ENCODE data around the gene SRD5A1. TPM values are rescaled to one million over a fixed set of nuclear protein-coding genes. Genes with fewer than 3 reads are reported as not detected.

Gene SRD5A1
- total and polyA plus RNA-seq, 2 of the 8 experiments (the other 6 are each of a cell fraction or from before 2014, with no cell fraction given) = 34.7 to 42.4 TPM

- TF ChIP-seq CHD7 (IDR thresholded peaks at IDR 0.05; ENCODE audit: insufficient replicate concordance, low read length) = no peak
- no peak for TF ChIP-seq ZNF274 (IDR thresholded peaks at IDR 0.05; ENCODE audit: borderline replicate concordance, extremely low read depth, low read length)
- TF ChIP-seq GTF2F1 (IDR thresholded peaks at IDR 0.05; ENCODE audit: borderline replicate concordance, low read depth, low read length) = no peak
- TF ChIP-seq BCL11A (IDR thresholded peaks at IDR 0.05; ENCODE audit: low read depth in 2 of 2, low read length in 2 of 2) = no peak
- no peak for TF ChIP-seq FOSL1 (IDR thresholded peaks at IDR 0.05; ENCODE audit: insufficient read depth, low read depth, low read length)
- TF ChIP-seq CTCF (IDR thresholded peaks at IDR 0.05; ENCODE audit: control extremely low read depth in 1 of 3, insufficient read depth in 1 of 3, low read depth in 1 of 3, low read length in 3 of 3) = no peak
- TF ChIP-seq JUN (IDR thresholded peaks at IDR 0.05; ENCODE audit: low read depth, low read length) = no peak
These were observed 82.8 kb downstream of the SRD5A1 start (continued) for GRCh38 chr5:6715758-6716628.

All from H1 (cell line).